LNCaP clone FGC (cell line): ENCODE data around the gene USE1.

ENCODE experiments used
- DNase-seq: peaks from one replicate; pipeline ENCODE4 v3.0.0-alpha.2; 2011; ENCODE audit warnings: low read depth
- H3K4me3 ChIP-seq: 2 replicates; pipeline ENCODE4 v1.5.1; 2011; ENCODE audit warnings: mild to moderate bottlenecking, low read depth, low read length, control low read depth
- CTCF ChIP-seq: IDR thresholded peaks from 2 replicates; pipeline ENCODE4 v1.5.1; 2012; ENCODE audit warnings: mild to moderate bottlenecking; ENCODE audit not compliant: control insufficient read depth, insufficient read depth; ENCODE audit errors: extremely low read depth

USE1 gene

GRCh38 chr19:17266589-17266974 lies 51.4 kb downstream of the USE1 start:
- H3K4me3 ChIP-seq: no peak overlapping the region
- no peak for DNase-seq
- TF ChIP-seq CTCF: no peak

DNA sequence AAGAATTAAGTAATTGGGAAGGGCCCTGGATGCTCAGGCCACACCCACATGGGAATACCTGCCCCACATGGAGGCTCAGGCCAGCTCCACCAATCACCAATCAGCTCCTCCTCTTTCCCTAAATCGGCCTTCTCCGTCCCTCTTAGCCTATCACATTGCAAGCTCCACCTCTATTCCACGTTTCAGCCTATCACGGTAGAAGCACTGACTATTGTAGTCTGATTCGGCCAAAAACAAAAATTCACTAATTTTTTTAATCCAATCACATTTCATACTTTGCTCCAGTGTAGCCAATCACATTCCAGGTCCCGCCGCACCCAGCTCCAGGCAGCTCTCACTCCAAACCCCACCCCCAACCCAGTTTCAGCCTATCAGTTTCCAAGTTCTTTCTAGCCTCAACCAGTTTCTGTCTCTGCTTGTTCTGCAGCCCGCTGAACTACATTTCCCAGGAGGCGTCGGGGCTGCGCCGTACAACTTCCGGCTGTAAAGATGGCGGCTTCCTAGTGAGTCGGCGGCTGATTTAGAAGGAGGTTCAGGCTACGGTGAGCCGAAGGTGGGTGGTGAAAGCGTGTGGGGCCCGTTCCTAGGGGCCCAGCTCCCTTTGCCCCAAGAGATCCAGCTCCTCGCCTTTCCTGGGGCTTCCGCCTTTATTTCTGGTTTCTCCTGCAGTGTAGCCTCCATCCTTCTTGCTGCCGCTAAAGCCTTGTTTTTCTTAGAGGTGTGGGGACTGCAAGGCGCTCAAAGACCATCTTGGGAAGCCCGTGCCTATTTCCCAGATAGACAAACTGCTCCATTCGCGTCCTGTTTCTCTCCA lies 52.0 kb downstream of the USE1 start, which contains the start of gene BABAM1:
TSS of gene BABAM1 (plus strand) at position 469 of the 814 bp plus-strand sequence. CDS start 1,364 bp downstream, outside the sequence.
- TF ChIP-seq CTCF: no peak
- H3K4me3 ChIP-seq: peak within 1 kb of the TSS; percentile 99
- DNase-seq: peak; percentile 100

DNA sequence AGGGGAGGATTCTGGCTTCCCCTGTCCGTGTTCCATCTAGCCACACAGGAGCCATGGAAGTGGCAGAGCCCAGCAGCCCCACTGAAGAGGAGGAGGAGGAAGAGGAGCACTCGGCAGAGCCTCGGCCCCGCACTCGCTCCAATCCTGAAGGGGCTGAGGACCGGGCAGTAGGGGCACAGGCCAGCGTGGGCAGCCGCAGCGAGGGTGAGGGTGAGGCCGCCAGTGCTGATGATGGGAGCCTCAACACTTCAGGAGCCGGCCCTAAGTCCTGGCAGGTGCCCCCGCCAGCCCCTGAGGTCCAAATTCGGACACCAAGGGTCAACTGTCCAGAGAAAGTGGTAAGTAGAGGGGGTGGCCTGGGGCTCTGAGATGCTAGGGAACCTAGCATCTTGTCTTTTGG lies 53.6 kb downstream of the USE1 start:
- peak overlapping the region; percentile 99 for H3K4me3 ChIP-seq
- DNase-seq: no peak
- TF ChIP-seq CTCF: no peak
